Right lobe of liver (tissue), 4 donors: ENCODE results near the gene NTMT1.

ENCODE experiments used
- CTCF ChIP-seq, 4 donors: fragments of 200-600 bp in 3 of 4; fragments of 450-650 bp in 1 of 4; IDR thresholded peaks; one replicate each; pipeline versions ENCODE4 v1.5.1 to v1.8.0; 2016 to 2022; ENCODE audit warnings: antibody characterized with exemption in 4 of 4, mild to moderate bottlenecking in 2 of 4
- POLR2A ChIP-seq: fragments of 450-650 bp; IDR thresholded peaks from one replicate; pipeline ENCODE4 v1.6.1; 2017; ENCODE audit warnings: antibody characterized with exemption, mild to moderate bottlenecking
- donor health status: DM: no; HTN: no; CAD: no.
- donor health status: DM: no; HTN: no; CAD: no.
- donor health status: DM: no; HTN: yes; CAD: no.

GRCh38 chr9:129664746-129665388 is 38.9 kb downstream of the NTMT1 start:
- TF ChIP-seq CTCF (IDR thresholded peaks at IDR 0.05) (no peak), POLR2A (no peak)
